Ishikawa (cell line): ENCODE results near the gene FAIM.

ENCODE experiments used
- CREB1 ChIP-seq: IDR thresholded peaks from 2 replicates; pipeline ENCODE4 v1.6.1; 2012; ENCODE audit warnings: low read depth
- EGR1 ChIP-seq: IDR thresholded peaks from 2 replicates; pipeline ENCODE4 v1.6.1; 2012
- EP300 ChIP-seq: IDR thresholded peaks from 2 replicates; pipeline ENCODE4 v1.6.1; 2012; ENCODE audit warnings: borderline replicate concordance
- FOXM1 ChIP-seq: IDR thresholded peaks from 2 replicates; pipeline ENCODE4 v1.6.1; 2012; ENCODE audit warnings: low read depth, borderline replicate concordance
- NFIC ChIP-seq: IDR thresholded peaks from 2 replicates; pipeline ENCODE4 v1.6.1; 2012
- RAD21 ChIP-seq: IDR thresholded peaks from 2 replicates; pipeline ENCODE4 v1.6.1; 2012; ENCODE audit warnings: low read depth
- TEAD4 ChIP-seq: IDR thresholded peaks from 2 replicates; pipeline ENCODE4 v1.6.1; 2012
- TF ChIP-seq, protein P1 (sequence below): IDR thresholded peaks from 2 replicates; pipeline ENCODE4 v1.6.1; 2012

DNA sequence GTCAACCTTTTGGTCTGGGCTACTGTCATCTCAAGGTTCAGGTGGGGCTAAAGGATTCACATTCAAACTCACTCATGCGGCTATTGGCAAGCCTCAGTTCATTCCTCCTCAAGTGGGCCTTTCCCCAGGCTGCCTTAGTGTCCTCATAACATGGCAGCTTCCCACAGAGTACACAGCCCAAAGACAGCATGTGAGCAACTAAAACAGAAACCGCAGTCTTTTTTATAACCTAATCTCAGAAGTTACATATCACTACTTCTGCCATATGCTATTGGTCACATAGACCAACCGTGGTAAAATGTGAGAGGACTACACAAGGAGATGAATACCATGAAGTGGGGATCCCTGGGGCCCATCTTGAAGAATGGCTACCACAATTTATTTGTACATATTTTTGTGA, 10.0 kb upstream of the FAIM start:
- TF ChIP-seq, protein P1, sequence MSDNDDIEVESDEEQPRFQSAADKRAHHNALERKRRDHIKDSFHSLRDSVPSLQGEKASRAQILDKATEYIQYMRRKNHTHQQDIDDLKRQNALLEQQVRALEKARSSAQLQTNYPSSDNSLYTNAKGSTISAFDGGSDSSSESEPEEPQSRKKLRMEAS: no peak
- TF ChIP-seq CREB1: no peak
- no peak for TF ChIP-seq TEAD4
- no peak for TF ChIP-seq FOXM1
- no peak for TF ChIP-seq EP300
- no peak for TF ChIP-seq EGR1
- no peak for TF ChIP-seq NFIC
- TF ChIP-seq RAD21: no peak
